K562 (cell line): ENCODE data around the gene CRAT. TPM values are rescaled to one million over a fixed set of nuclear protein-coding genes. Genes with fewer than 3 reads are reported as not detected.
A peak's percentile ranks its signal among the peaks of the same experiment; 100 is the strongest.

Source experiments
- ATAC-seq: fragments of 200-7000 bp; cut with Tn5 transposase; 3 replicates; pipeline ENCODE4 v1.9.1; 2020; ENCODE audit warnings: moderate library complexity
- BruUV-seq: library from RNA; stranded (reverse); fragments of 400-500 nt; replicated peaks from 2 replicates; lab custom pipeline; 2021; lab: Mats Ljungman, UMichigan
- CTCF ChIA-PET: fragments of 300-600 bp; formaldehyde crosslinking; extraction: SDS; loops from one replicate; lab custom pipeline; 2021; ENCODE audit warnings: low intra/inter-chr PET ratio; lab: Yijun Ruan, JAX
- POLR2A ChIA-PET: fragments of 300-600, 350-650 bp; sonication (Branson Sonifier 250); formaldehyde crosslinking; extraction: SDS; loops from one replicate; lab custom pipeline; 2021; ENCODE audit warnings: antibody characterized with exemption, inconsistent platforms; lab: Yijun Ruan, JAX
- DNase-seq, 4 experiments: peaks; one replicate each; pipeline versions ENCODE4 v3.0.0 to v3.0.0-alpha.2; 2011 to 2018; ENCODE audit warnings: low spot score in 3 of 4, mixed read lengths in 3 of 4; ENCODE audit errors: extremely low read depth in 1 of 4
- FAIRE-seq: peaks from 2 replicates; lab custom pipeline; 2011; peaks lifted over from hg19 to GRCh38; lab: Jason Lieb, UNC
- H2AFZ ChIP-seq: 2 replicates; pipeline ENCODE4 v1.6.0; 2011; ENCODE audit warnings: low read depth, low read length, control low read depth, inconsistent platforms
- H3K27ac ChIP-seq: fragments of 200-600 bp; 3 replicates; pipeline ENCODE4 v1.8.0; 2011; ENCODE audit warnings: low read depth, mild to moderate bottlenecking, control low read depth, inconsistent platforms, low read length, moderate library complexity, mixed read lengths; ENCODE audit errors: extremely low read depth
- H3K27me3 ChIP-seq, 2 experiments: fragments of 300-600 bp in 1 of 2; 2 replicates in 1 of 2; 3 replicates in 1 of 2; pipeline versions ENCODE4 v1.6.0 to v1.8.0; 2011; ENCODE audit warnings: inconsistent platforms in 2 of 2, low read length in 2 of 2, mild to moderate bottlenecking in 1 of 2, mixed read lengths in 1 of 2, moderate library complexity in 1 of 2; ENCODE audit not compliant: control insufficient read depth in 2 of 2, insufficient read depth in 2 of 2
- H3K36me3 ChIP-seq: fragments of 300-600 bp; 3 replicates; pipeline ENCODE4 v1.8.0; 2011; ENCODE audit warnings: mild to moderate bottlenecking, low read length, inconsistent platforms; ENCODE audit not compliant: control insufficient read depth, insufficient read depth
- H3K4me1 ChIP-seq, 2 experiments: fragments of 200-600 bp in 1 of 2; replicated peaks in 1 of 2; 2 replicates in 1 of 2; 3 replicates in 1 of 2; pipeline versions ENCODE4 v1.5.1 to v1.8.0; 2011; ENCODE audit warnings: inconsistent platforms in 2 of 2, low read length in 2 of 2, mild to moderate bottlenecking in 1 of 2, mixed read lengths in 1 of 2, moderate library complexity in 1 of 2; ENCODE audit not compliant: control insufficient read depth in 2 of 2, insufficient read depth in 2 of 2
- H3K4me2 ChIP-seq: 2 replicates; pipeline ENCODE4 v1.6.1; 2011; ENCODE audit warnings: low read length, control low read depth, inconsistent platforms, mixed read lengths; ENCODE audit not compliant: insufficient read depth
- H3K4me3 ChIP-seq: fragments of 200-600 bp; sonication (generic), shearing (Covaris generic); 2 replicates; pipeline ENCODE4 v1.5.1; 2016; ENCODE audit warnings: control low read depth, inconsistent platforms
- H3K79me2 ChIP-seq: fragments of 200-600 bp; 3 replicates; pipeline ENCODE4 v1.8.0; 2011; ENCODE audit warnings: low read length, inconsistent platforms; ENCODE audit not compliant: control insufficient read depth, insufficient read depth
- H3K9ac ChIP-seq, 2 experiments: 2 replicates each; pipeline versions ENCODE4 v1.6.0 to v1.6.1; 2011; ENCODE audit warnings: low read depth in 2 of 2, low read length in 2 of 2, control low read depth in 1 of 2, inconsistent platforms in 1 of 2, mild to moderate bottlenecking in 1 of 2, mixed read lengths in 1 of 2; ENCODE audit not compliant: insufficient read depth in 1 of 2
- H3K9me1 ChIP-seq: one replicate; pipeline ENCODE4 v1.6.0; 2011; ENCODE audit warnings: inconsistent platforms, mild to moderate bottlenecking, low read length, moderate library complexity; ENCODE audit not compliant: control insufficient read depth, insufficient read depth
- H3K9me3 ChIP-seq: replicated peaks from 2 replicates; pipeline ENCODE4 v1.5.1; 2011; ENCODE audit warnings: low read depth, low read length, inconsistent platforms; ENCODE audit not compliant: control insufficient read depth, insufficient read depth
- H4K20me1 ChIP-seq: replicated peaks from 2 replicates; pipeline ENCODE4 v1.6.1; 2011; ENCODE audit warnings: low read length, inconsistent platforms, mixed read lengths; ENCODE audit not compliant: control insufficient read depth, insufficient read depth
- ATF4 ChIP-seq: fragments of 450-650 bp; formaldehyde crosslinking; IDR thresholded peaks from 2 replicates; pipeline ENCODE4 v1.4.0; 2022; ENCODE audit warnings: mild to moderate bottlenecking, moderate library complexity
- CREM ChIP-seq: IDR thresholded peaks from 2 replicates; pipeline ENCODE4 v1.6.1; 2014; ENCODE audit warnings: antibody characterized with exemption, low read depth
- CTCF ChIP-seq, 3 experiments: IDR thresholded peaks in 2 of 3; conservative IDR thresholded peaks in 1 of 3; 2 replicates each; pipeline ENCODE4 v1.5.1; 2011 to 2012; ENCODE audit warnings: low read length in 3 of 3, mild to moderate bottlenecking in 3 of 3, control low read depth in 2 of 3, improper control_type of control experiment in 1 of 3, inconsistent platforms in 1 of 3, low read depth in 1 of 3, mixed read lengths in 1 of 3, moderate library complexity in 1 of 3; ENCODE audit not compliant: insufficient read depth in 2 of 3
- CTCFL ChIP-seq: IDR thresholded peaks from 2 replicates; pipeline ENCODE4 v1.6.1; 2011; ENCODE audit warnings: borderline replicate concordance, low read depth, mild to moderate bottlenecking, moderate library complexity, low read length; ENCODE audit not compliant: insufficient read depth, poor library complexity, severe bottlenecking
- LCOR ChIP-seq: sonication (generic); formaldehyde crosslinking; IDR thresholded peaks from 2 replicates; pipeline ENCODE4 v1.8.0; 2022; ENCODE audit warnings: mild to moderate bottlenecking, missing genetic modification reagents
- NFYB ChIP-seq: IDR thresholded peaks from 2 replicates; pipeline ENCODE4 v1.6.1; 2011; ENCODE audit warnings: mild to moderate bottlenecking, moderate library complexity; ENCODE audit not compliant: insufficient read length; ENCODE audit errors: extremely low read depth
- VEZF1 ChIP-seq: fragments of 200-800 bp; sonication (Bioruptor generic); IDR thresholded peaks from 2 replicates; pipeline ENCODE4 v1.6.1; 2017; ENCODE audit warnings: missing genetic modification characterization, missing compliant biosample characterization
- ZNF217 ChIP-seq: sonication (generic); formaldehyde crosslinking; IDR thresholded peaks from 2 replicates; pipeline ENCODE4 v1.8.0; 2022; ENCODE audit warnings: mild to moderate bottlenecking, missing genetic modification reagents
- ZNF584 ChIP-seq: fragments of 200-800 bp; sonication (Bioruptor generic); IDR thresholded peaks from 2 replicates; pipeline ENCODE4 v1.6.1; 2016; ENCODE audit warnings: low read depth, mild to moderate bottlenecking, missing genetic modification characterization, missing compliant biosample characterization
- WGBS: fragments of 100-300 bp; shearing (Covaris generic); methylation state at CpG from one replicate; pipeline ENCODE4 v1.1.6; 2016; ENCODE audit warnings: low coverage, mixed read lengths; ENCODE audit not compliant: insufficient coverage; ENCODE audit errors: missing lambda C conversion rate; 5-methylcytosine and 5-hydroxymethylcytosine counted together
- in situ Hi-C: fragments of 300-500 bp; cut with MboI; formaldehyde crosslinking; loops from 4 replicates; pipeline ENCODE4 v1.15.0; 2018; ENCODE audit warnings: inconsistent platforms, mixed read lengths
- intact Hi-C: fragments of 100-400 bp; cut with micrococcal nuclease; formaldehyde crosslinking; loops from 2 replicates; pipeline ENCODE4 v1.14.2; 2022
- polyA plus RNA-seq, 8 experiments: library from polyadenylated mRNA; depleted of rRNA in 4 of 8; stranded (reverse) in 5 of 8; unstranded in 3 of 8; fragments of >200 nt; fragmentation: Nextera tagmentation in 2 of 8; fragmentation: Illumina TruSeq in 1 of 8; extraction: Ambion mirVana in 2 of 8; extraction: Trizol in 1 of 8; gene quantifications; 2 replicates each; pipeline versions ENCODE4 v1.2.1 to v1.2.3, GENCODE V29; 2011 to 2014; ENCODE audit warnings: inconsistent platforms in 1 of 8, missing spikeins in 1 of 8
- total RNA-seq, 7 experiments: library from RNA; depleted of rRNA in 6 of 7; stranded (reverse); fragments of >200 nt in 6 of 7; fragmentation: Illumina TruSeq in 2 of 7; extraction: Trizol in 2 of 7; gene quantifications; 2 replicates each; pipeline versions ENCODE4 v1.2.1 to v1.2.3, GENCODE V29; 2011 to 2021; ENCODE audit warnings: low replicate concordance in 1 of 7

The CRAT gene
- total and polyA plus RNA-seq, 9 of the 15 experiments (the other 6 are each of a cell fraction or from before 2014, with no cell fraction given), result 0.20 to 13.8 (median 5.4) TPM

GRCh38 chr9:129143031-129143927 is 32.7 kb upstream of the CRAT start:
- ChIA-PET POLR2A (interaction anchor here (0.8 to 2.1 kb wide), 8 partner anchors 10 to 465 kb away, joined by 3 to 6 read pairs (median 4); partner anchors contain the start of gene IER5L), CTCF (interaction anchor here (0.5 to 2.0 kb wide), 3 partner anchors 467 to 468 kb away, joined by 3 to 7 read pairs (median 4); no protein-coding TSS in a partner anchor)
- Histone ChIP-seq H3K27me3 (no peaks in the 10 kb centered on the region), H3K4me1 (peaks cover 30 to 63% of the 10 kb centered on the region in 2 experiments), H3K79me2 (peaks cover 17% of the 10 kb centered on the region), H3K9ac (peak overlapping the region in 1 of 2 experiments; percentile 59; a peak in 2 of 4 replicates), H2AFZ (no peak overlapping the region), H3K9me3 (no peaks in the 10 kb centered on the region), H3K9me1 (no peaks in the 10 kb centered on the region), H3K4me2 (no peak overlapping the region), H3K36me3 (peaks cover 56% of the 10 kb centered on the region; the same call in 2 of the 3 replicates), H3K4me3 (no peak overlapping the region), H3K27ac (no peak overlapping the region; the same call in 2 of the 3 replicates), H4K20me1 (no peaks in the 10 kb centered on the region)
- peak; percentile 88 for FAIRE-seq
- peak; percentile 75 to 81 (median 80) for DNase-seq
- 49% methylated on average over 10 of the region's 14 CpGs for WGBS
- BruUV-seq, result no TSS peak
- ATAC-seq, result peak; percentile 56
- in situ Hi-C loops (no loop called here), intact Hi-C loops (no loop called here)
- TF ChIP-seq ATF4 (CRISPR knock-in tag) (no peak), CTCFL (peak; percentile 45), LCOR (CRISPR knock-in tag) (no peak), ZNF217 (CRISPR knock-in tag) (no peak), VEZF1 (peak; percentile 22; the same call in 1 of the 2 replicates), CTCF (IDR thresholded peaks at IDR 0.05 in 2 of 3, conservative IDR thresholded peaks at IDR 0.05 in 1 of 3; ENCODE audit: insufficient read depth in 2 of 3, low read depth in 1 of 3, low read length in 3 of 3) (peak; percentile 83 to 98 (median 88)), CREM (peak; percentile 13; the same call in 1 of the 2 replicates), NFYB (no peak), ZNF584 (no peak)
